Measurements from ENCODE around the gene CTAGE6.
"Not testable (repeated sequence)": the region's sequence is repeated elsewhere in the genome, so short reads cannot be mapped to it uniquely, and the experiment has no call there.

The CTAGE6 gene

DNA sequence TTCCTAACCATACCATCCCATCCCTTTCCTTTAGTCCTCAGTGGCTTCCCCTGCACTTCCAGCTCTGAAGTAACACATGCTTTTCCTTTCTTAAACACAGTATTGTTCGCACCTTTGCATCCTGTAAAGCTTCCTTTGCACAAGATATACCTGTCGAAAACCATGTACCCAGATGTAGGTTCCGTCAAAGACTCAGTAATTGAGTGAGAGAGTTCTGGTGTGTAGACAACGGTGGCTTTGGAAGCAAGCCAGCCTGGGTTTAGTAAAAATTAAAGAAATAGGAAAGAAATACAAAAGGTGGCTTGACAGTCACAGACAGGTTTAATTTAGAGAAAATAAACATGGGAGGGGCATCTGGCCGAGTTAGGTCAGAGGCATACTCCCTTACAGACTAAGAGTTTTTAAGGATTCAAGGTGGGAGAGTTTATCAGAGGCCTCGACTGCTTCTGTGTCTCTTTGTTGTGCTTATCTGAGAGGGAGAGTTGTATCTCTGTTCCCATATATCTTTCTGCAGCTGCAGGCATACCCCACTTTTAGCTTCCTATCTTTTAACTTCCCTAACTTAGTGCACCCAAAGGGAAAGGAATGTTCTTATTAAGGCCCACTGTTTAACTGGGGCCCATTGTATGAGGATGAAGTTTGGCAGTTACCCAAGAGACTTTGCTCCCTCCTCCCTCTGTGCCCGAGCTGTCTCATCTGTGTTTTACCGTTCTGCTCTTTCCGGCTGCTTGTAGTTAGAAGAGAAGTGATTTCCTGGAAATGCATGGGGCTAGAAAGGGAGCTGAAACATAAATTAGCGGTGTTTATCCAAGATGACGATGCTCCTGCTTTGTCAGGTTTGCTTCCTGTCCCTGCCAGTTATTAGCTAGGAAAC is 42.7 kb downstream of the CTAGE6 start:
- DNase-seq (ENCODE audit: low read depth): not testable (repeated sequence)

DNA sequence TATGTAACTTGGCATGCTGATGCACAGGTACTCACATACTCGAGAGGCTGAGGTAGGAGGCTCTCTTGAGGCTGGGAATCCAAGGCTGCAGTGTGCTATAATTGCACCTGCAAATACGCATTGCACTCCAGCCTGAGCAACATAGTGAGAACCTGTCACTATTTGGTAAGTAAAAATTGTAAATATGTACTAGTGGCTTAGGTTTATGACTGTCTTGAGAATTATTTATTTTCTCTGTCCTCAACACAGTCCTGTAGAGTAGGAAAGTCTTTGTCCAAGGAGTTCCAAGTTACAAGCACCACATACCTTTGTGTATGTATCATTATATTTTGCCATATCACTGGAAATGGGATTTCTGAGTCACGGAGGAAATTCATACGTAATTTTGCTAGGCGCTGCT is 45.1 kb downstream of the CTAGE6 start:
- not testable (repeated sequence) for DNase-seq (ENCODE audit: low read depth)

DNA sequence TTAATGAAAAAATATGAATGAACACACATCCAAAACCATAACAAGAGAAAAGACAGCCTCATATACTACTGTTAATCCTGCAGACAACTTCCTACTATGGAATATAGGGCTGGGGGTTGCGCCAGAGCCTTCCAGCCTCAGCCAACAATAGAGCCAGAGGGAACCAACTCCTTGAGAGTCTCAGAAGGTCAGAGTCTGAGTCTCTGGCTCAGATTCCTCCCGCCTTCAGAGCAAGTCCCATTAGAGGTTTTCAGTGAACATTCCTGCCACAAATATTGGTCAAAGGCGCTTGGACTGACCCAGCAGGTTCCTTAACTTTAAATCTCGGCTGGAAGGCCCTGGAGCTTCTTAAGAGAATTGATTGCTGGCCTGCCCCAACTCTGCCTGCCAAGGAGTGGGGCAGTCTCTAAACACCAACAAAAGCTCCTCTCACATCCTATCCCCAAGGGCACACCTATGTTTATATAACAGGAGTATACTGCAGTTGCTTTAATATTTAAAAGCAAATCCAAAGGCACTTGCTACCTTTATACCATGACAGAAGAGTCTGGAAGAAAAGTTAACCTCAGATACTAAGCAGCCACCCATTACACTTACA is 45.7 kb downstream of the CTAGE6 start:
- DNase-seq (ENCODE audit: low read depth): not testable (repeated sequence)

DNA sequence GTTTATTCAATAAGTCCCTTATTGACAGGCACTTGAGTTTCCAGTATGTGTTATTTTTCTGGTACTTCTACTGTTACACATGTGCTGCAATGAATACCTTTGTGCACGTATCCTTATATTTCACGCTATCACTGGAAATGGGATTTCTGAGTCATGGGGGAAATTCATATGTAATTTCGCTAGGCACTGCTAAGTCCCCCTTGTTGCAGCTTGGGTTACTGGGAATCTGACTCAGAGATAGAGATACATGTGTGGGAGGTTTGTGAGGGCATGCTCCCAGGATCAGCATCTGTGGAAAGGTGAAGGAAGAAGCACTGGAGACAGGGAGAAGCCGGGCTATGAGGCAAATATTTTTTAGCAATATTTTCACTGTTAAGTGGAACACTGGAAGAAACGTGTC is 47.6 kb downstream of the CTAGE6 start:
- not testable (repeated sequence) for DNase-seq (ENCODE audit: low read depth)

Data from activated gamma-delta T cell treated with anti-CD3 and anti-CD28 coated beads, Interleukin-2, amount 50 U/mL, for 16 hours (primary cell).